ENCODE data around the gene DTNB. TPM values are rescaled to one million over a fixed set of nuclear protein-coding genes. Genes with fewer than 3 reads are reported as not detected.

DTNB gene
- total and polyA plus RNA-seq, 2 experiments from 2014 or later: 10.3 to 13.9 TPM

- no peaks in the 10 kb centered on the region for H3K36me3 ChIP-seq (replicated peaks; ENCODE audit: insufficient read depth, low read depth)
- WGBS (ENCODE audit: low lambda C conversion rate, missing lambda C conversion rate): 51% methylated on average over 17 of the region's 17 CpGs
- H3K4me1 ChIP-seq (ENCODE audit: insufficient read depth): no peaks in the 10 kb centered on the region
- H3K4me3 ChIP-seq: no peak overlapping the region
- H3K79me2 ChIP-seq: no peaks in the 10 kb centered on the region
- no peaks in the 10 kb centered on the region for H3K27me3 ChIP-seq
- no peak for DNase-seq (ENCODE audit: low spot score)
- no peaks in the 10 kb centered on the region for H4K20me1 ChIP-seq (ENCODE audit: insufficient read depth, poor library complexity, severe bottlenecking)
- H2AFZ ChIP-seq: no peak overlapping the region
- H3K4me2 ChIP-seq: peak overlapping the region; percentile 55
- no peaks in the 10 kb centered on the region for H3K9me3 ChIP-seq (ENCODE audit: low read depth)
- no peak overlapping the region for H3K27ac ChIP-seq
- TF ChIP-seq EZH2 (IDR thresholded peaks at IDR 0.05; ENCODE audit: borderline replicate concordance) (no peak), EZH2phosphoT487 (IDR thresholded peaks at IDR 0.05; ENCODE audit: low read depth, severe bottlenecking, unreplicated experiment) (no peak), CTCF (IDR thresholded peaks at IDR 0.05; ENCODE audit: poor library complexity) (no peak)
- H3K9me2 ChIP-seq (replicated peaks; ENCODE audit: insufficient read depth): no peaks in the 10 kb centered on the region
Observed at GRCh38 chr2:25697559-25698341, 24.4 kb upstream of the DTNB start.

GRCh38 chr2:25692737-25693445 is 19.5 kb upstream of the DTNB start:
- TF ChIP-seq CTCF (IDR thresholded peaks at IDR 0.05; ENCODE audit: poor library complexity): no peak
- no peak for TF ChIP-seq EZH2 (IDR thresholded peaks at IDR 0.05; ENCODE audit: borderline replicate concordance)
- no peak for TF ChIP-seq EZH2phosphoT487 (IDR thresholded peaks at IDR 0.05; ENCODE audit: low read depth, severe bottlenecking, unreplicated experiment)
- Histone ChIP-seq H3K27ac (no peak overlapping the region), H2AFZ (no peak overlapping the region), H3K4me2 (no peak overlapping the region), H3K4me3 (no peak overlapping the region), H4K20me1 (ENCODE audit: insufficient read depth, poor library complexity, severe bottlenecking) (no peaks in the 10 kb centered on the region), H3K27me3 (no peaks in the 10 kb centered on the region), H3K4me1 (ENCODE audit: insufficient read depth) (no peaks in the 10 kb centered on the region), H3K79me2 (no peaks in the 10 kb centered on the region), H3K9me2 (replicated peaks; ENCODE audit: insufficient read depth) (no peaks in the 10 kb centered on the region), H3K36me3 (replicated peaks; ENCODE audit: insufficient read depth, low read depth) (no peaks in the 10 kb centered on the region), H3K9me3 (ENCODE audit: low read depth) (no peaks in the 10 kb centered on the region)
- 92% methylated on average over 6 of the region's 6 CpGs for WGBS (ENCODE audit: low lambda C conversion rate, missing lambda C conversion rate)
- DNase-seq (ENCODE audit: low spot score): no peak

GRCh38 chr2:25692143-25692542 is 18.8 kb upstream of the DTNB start:
- no peaks in the 10 kb centered on the region for H3K79me2 ChIP-seq
- no peaks in the 10 kb centered on the region for H3K9me3 ChIP-seq (ENCODE audit: low read depth)
- no peak for DNase-seq (ENCODE audit: low spot score)
- H3K27me3 ChIP-seq: no peaks in the 10 kb centered on the region
- no peaks in the 10 kb centered on the region for H4K20me1 ChIP-seq (ENCODE audit: insufficient read depth, poor library complexity, severe bottlenecking)
- H3K4me2 ChIP-seq: no peak overlapping the region
- H3K4me3 ChIP-seq: no peak overlapping the region
- no peaks in the 10 kb centered on the region for H3K9me2 ChIP-seq (replicated peaks; ENCODE audit: insufficient read depth)
- WGBS (ENCODE audit: low lambda C conversion rate, missing lambda C conversion rate): 75% methylated on average over 4 of the region's 4 CpGs
- no peak overlapping the region for H3K27ac ChIP-seq
- H3K4me1 ChIP-seq (ENCODE audit: insufficient read depth): no peaks in the 10 kb centered on the region
- H2AFZ ChIP-seq: no peak overlapping the region
- no peaks in the 10 kb centered on the region for H3K36me3 ChIP-seq (replicated peaks; ENCODE audit: insufficient read depth, low read depth)
- no peak for TF ChIP-seq EZH2 (IDR thresholded peaks at IDR 0.05; ENCODE audit: borderline replicate concordance)
- no peak for TF ChIP-seq CTCF (IDR thresholded peaks at IDR 0.05; ENCODE audit: poor library complexity)
- TF ChIP-seq EZH2phosphoT487 (IDR thresholded peaks at IDR 0.05; ENCODE audit: low read depth, severe bottlenecking, unreplicated experiment): no peak
